PC-9 (cell line): ENCODE results near the gene GMPR2. TPM values are rescaled to one million over a fixed set of nuclear protein-coding genes. Genes with fewer than 3 reads are reported as not detected.

Source experiments
- BruUV-seq: library from RNA; stranded (reverse); fragments of 400-500 nt; replicated peaks from 2 replicates; lab custom pipeline; 2021; lab: Mats Ljungman, UMichigan
- CTCF ChIA-PET: fragments of 300-600 bp; sonication (Branson Sonifier 250); formaldehyde crosslinking; loops from one replicate; lab custom pipeline; 2022; ENCODE audit warnings: antibody characterized with exemption; lab: Charles Lee
- POLR2A ChIA-PET: fragments of 300-600 bp; sonication (Branson Sonifier 250); formaldehyde crosslinking; loops from one replicate; lab custom pipeline; 2022; ENCODE audit warnings: antibody characterized with exemption; ENCODE audit not compliant: unreplicated experiment; lab: Charles Lee
- DNase-seq, 2 experiments: peaks; one replicate each; pipeline versions ENCODE4 v3.0.0 to v3.0.0-alpha.2; 2015 to 2022; ENCODE audit warnings: mixed read lengths in 1 of 2
- H2AFZ ChIP-seq: fragments of 200-600 bp; sonication (generic); 2 replicates; pipeline ENCODE4 v1.8.1; 2017; ENCODE audit warnings: antibody characterized with exemption
- H3F3A ChIP-seq: fragments of 200-600 bp; sonication (generic); 2 replicates; pipeline ENCODE4 v1.8.1; 2017; ENCODE audit warnings: antibody characterized with exemption, mild to moderate bottlenecking, low read depth; ENCODE audit not compliant: insufficient read depth
- H3K27ac ChIP-seq: fragments of 200-600 bp; sonication (generic); 2 replicates; pipeline ENCODE4 v1.6.1; 2016; ENCODE audit warnings: mixed run types
- H3K27me3 ChIP-seq: fragments of 200-600 bp; sonication (generic); 2 replicates; pipeline ENCODE4 v1.6.1; 2016; ENCODE audit warnings: low read depth, mixed run types; ENCODE audit not compliant: insufficient read depth
- H3K36me3 ChIP-seq: fragments of 200-600 bp; sonication (generic); 2 replicates; pipeline ENCODE4 v1.6.1; 2016; ENCODE audit warnings: low read depth, mixed run types
- H3K4me1 ChIP-seq: fragments of 200-600 bp; sonication (generic); replicated peaks from 2 replicates; pipeline ENCODE4 v1.6.1; 2016; ENCODE audit warnings: mixed run types; ENCODE audit not compliant: insufficient read depth
- H3K4me2 ChIP-seq: fragments of 200-600 bp; sonication (generic); 2 replicates; pipeline ENCODE4 v1.6.1; 2017; ENCODE audit warnings: mixed run types
- H3K4me3 ChIP-seq: fragments of 200-600 bp; sonication (generic); 2 replicates; pipeline ENCODE4 v1.6.1; 2016; ENCODE audit warnings: mixed run types
- H3K79me2 ChIP-seq: fragments of 200-600 bp; sonication (generic); 2 replicates; pipeline ENCODE4 v1.6.1; 2017; ENCODE audit warnings: low read depth, mixed run types
- H3K9me2 ChIP-seq: fragments of 200-600 bp; sonication (generic); 2 replicates; pipeline ENCODE4 v1.8.1; 2017; ENCODE audit warnings: mild to moderate bottlenecking; ENCODE audit not compliant: insufficient read depth
- H3K9me3 ChIP-seq: fragments of 200-600 bp; sonication (generic); 2 replicates; pipeline ENCODE4 v1.8.1; 2016; ENCODE audit warnings: low read depth; ENCODE audit not compliant: insufficient read depth
- H4K20me1 ChIP-seq: fragments of 200-600 bp; sonication (generic); 2 replicates; pipeline ENCODE4 v1.8.1; 2017; ENCODE audit not compliant: insufficient read depth
- EZH2 ChIP-seq: fragments of 200-600 bp; sonication (generic); IDR thresholded peaks from 2 replicates; pipeline ENCODE4 v1.8.0; 2017; ENCODE audit warnings: antibody characterized with exemption, low read depth
- intact Hi-C: fragments of 100-400 bp; cut with micrococcal nuclease; formaldehyde crosslinking; loops from one replicate; pipeline ENCODE4 v1.10.0; 2022; ENCODE audit not compliant: unreplicated experiment
- total RNA-seq: library from RNA; stranded (reverse); gene quantifications from 2 replicates; pipeline ENCODE4 v1.2.3, GENCODE V29; 2021
- TF ChIP-seq, protein P1 (sequence below): fragments of 200-600 bp; sonication (generic); conservative IDR thresholded peaks from 2 replicates; pipeline ENCODE4 v1.6.1; 2017; ENCODE audit warnings: mixed run types, antibody characterized with exemption, mild to moderate bottlenecking, moderate library complexity

GMPR2 gene
- total RNA-seq, 1 experiment from 2014 or later = 55.3 TPM

DNA sequence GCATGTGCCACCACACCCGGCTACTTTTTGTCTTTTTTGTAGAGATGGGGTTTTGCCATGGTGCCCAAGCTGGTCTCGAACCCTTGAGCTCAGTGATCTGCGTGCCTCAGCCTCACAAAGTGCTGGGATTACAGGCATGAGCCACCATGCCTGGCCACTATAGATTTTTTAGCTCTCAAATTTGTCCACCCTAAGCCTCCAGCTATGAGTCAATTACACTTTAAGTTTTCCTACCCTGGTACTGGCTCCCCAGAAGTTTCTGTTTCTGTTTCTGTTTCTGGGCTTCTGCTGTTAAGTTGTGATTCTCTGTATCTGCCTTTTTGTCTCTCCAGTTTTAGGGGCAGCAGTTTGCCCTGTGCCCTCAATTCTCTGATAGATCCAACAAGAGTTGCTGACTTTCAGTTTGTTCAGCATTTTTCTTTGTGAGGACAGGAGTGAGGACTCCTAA, 14.1 kb downstream of the GMPR2 start:
- Histone ChIP-seq H4K20me1 (no peaks in the 10 kb centered on the region), H3K4me3 (no peak overlapping the region), H3K79me2 (no peaks in the 10 kb centered on the region), H3K27ac (no peak overlapping the region), H2AFZ (no peak overlapping the region), H3K4me2 (no peak overlapping the region), H3F3A (peaks cover 12% of the 10 kb centered on the region; the same call in 1 of the 2 replicates), H3K27me3 (no peaks in the 10 kb centered on the region), H3K9me2 (no peaks in the 10 kb centered on the region), H3K36me3 (no peaks in the 10 kb centered on the region), H3K4me1 (peaks cover 6% of the 10 kb centered on the region), H3K9me3 (no peaks in the 10 kb centered on the region)
- TF ChIP-seq EZH2 = no peak
- TF ChIP-seq, protein P1, sequence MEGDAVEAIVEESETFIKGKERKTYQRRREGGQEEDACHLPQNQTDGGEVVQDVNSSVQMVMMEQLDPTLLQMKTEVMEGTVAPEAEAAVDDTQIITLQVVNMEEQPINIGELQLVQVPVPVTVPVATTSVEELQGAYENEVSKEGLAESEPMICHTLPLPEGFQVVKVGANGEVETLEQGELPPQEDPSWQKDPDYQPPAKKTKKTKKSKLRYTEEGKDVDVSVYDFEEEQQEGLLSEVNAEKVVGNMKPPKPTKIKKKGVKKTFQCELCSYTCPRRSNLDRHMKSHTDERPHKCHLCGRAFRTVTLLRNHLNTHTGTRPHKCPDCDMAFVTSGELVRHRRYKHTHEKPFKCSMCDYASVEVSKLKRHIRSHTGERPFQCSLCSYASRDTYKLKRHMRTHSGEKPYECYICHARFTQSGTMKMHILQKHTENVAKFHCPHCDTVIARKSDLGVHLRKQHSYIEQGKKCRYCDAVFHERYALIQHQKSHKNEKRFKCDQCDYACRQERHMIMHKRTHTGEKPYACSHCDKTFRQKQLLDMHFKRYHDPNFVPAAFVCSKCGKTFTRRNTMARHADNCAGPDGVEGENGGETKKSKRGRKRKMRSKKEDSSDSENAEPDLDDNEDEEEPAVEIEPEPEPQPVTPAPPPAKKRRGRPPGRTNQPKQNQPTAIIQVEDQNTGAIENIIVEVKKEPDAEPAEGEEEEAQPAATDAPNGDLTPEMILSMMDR = no peak
- intact Hi-C loops = no loop called here
- no peak for DNase-seq
- BruUV-seq = no TSS peak
- ChIA-PET CTCF (interaction anchor here (0.7 kb wide), 1 partner anchor 210 kb away, joined by 3 read pairs; no protein-coding TSS in a partner anchor), POLR2A (interaction anchor here (0.6 to 0.7 kb wide), 2 partner anchors 46 to 122 kb away, joined by 3 to 6 read pairs; no protein-coding TSS in a partner anchor)

DNA sequence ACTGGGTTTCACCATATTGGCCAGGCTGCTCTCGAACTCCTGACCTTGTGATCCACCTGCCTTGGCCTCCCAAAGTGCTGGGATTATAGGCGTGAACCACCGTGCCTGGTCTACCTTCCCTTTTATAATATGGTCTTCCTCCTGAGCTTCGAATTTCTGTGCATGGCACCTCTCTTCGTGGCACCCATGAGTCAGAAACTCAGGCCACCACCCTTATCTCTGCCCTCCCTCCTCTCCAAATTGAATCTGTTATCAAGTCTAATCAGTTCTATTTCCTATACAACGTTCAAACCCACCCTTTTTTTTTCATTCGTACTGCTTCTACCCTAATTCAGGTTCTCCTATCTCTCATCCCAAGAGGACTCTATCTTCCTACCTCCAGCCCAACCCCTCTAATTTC, 14.7 kb downstream of the GMPR2 start:
- Histone ChIP-seq H3K9me3 (no peaks in the 10 kb centered on the region), H3F3A (peaks cover 12% of the 10 kb centered on the region; the same call in 1 of the 2 replicates), H4K20me1 (no peaks in the 10 kb centered on the region), H3K9me2 (no peaks in the 10 kb centered on the region), H3K36me3 (no peaks in the 10 kb centered on the region), H3K27ac (no peak overlapping the region), H3K4me1 (peaks cover 6% of the 10 kb centered on the region), H2AFZ (no peak overlapping the region), H3K79me2 (no peaks in the 10 kb centered on the region), H3K27me3 (no peaks in the 10 kb centered on the region), H3K4me3 (no peak overlapping the region), H3K4me2 (no peak overlapping the region)
- DNase-seq = no peak
- BruUV-seq = no TSS peak
- ChIA-PET CTCF (interaction anchor here (0.6 kb wide), 1 partner anchor 60 kb away, joined by 4 read pairs; no protein-coding TSS in a partner anchor), POLR2A (interaction anchor here (0.6 kb wide), 1 partner anchor 45 kb away, joined by 3 read pairs; no protein-coding TSS in a partner anchor)
- TF ChIP-seq, protein P1 = no peak
- TF ChIP-seq EZH2 = no peak
- intact Hi-C loops = no loop called here

DNA sequence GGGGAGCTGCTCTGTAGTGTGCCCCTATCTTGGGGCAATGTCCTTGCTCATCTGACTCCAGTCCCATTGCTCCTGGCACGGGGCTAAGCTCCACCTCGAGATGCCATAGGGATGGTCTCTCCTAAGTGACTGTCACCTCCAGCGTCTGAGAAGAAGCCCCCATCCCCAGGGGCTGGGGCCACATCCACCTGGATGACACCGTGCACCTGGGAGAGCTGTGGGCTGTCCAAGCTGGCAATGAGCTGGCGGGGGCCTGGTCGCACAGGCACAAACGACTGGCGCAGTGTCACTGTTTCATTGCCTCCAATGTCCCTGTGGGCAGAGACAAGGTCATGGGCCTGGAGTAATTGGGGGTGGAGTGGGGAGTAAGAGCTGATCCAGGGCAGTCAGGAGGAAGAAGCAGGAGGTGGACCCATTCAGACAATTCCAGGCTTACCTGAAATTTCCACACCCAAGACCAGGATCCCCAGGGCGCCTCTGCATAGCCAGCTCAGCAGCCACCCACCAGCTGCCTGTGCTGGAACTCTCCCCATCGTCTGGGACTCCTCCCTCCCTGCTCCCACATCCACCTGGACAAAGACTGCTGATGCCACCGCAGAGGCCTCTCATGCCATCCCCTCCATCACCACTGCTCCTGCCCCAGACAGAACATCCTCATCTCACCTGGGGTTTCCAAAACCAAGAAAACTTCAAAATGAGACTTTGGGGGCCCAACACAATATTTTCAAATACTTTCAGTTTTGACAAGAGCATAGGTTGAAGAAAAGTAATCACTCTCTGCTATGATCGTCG, 16.7 kb downstream of the GMPR2 start:
- ChIA-PET CTCF (no interaction called here), POLR2A (no interaction called here)
- Histone ChIP-seq H3K9me2 (no peaks in the 10 kb centered on the region), H3K27ac (no peak overlapping the region), H3F3A (no peaks in the 10 kb centered on the region), H3K4me2 (no peak overlapping the region), H3K27me3 (no peaks in the 10 kb centered on the region), H4K20me1 (no peaks in the 10 kb centered on the region), H3K79me2 (no peaks in the 10 kb centered on the region), H3K9me3 (no peaks in the 10 kb centered on the region), H3K36me3 (no peaks in the 10 kb centered on the region), H3K4me1 (no peaks in the 10 kb centered on the region), H2AFZ (no peak overlapping the region), H3K4me3 (no peak overlapping the region)
- BruUV-seq = no TSS peak
- intact Hi-C loops = no loop called here
- TF ChIP-seq, protein P1 = no peak
- TF ChIP-seq EZH2 = no peak
- no peak for DNase-seq
